H1 (cell line): Measurements from ENCODE around the gene RASGEF1C. TPM values are rescaled to one million over a fixed set of nuclear protein-coding genes. Genes with fewer than 3 reads are reported as not detected.
A peak's percentile ranks its signal among the peaks of the same experiment; 100 is the strongest.

Source experiments
- CTCF ChIA-PET: fragments of 300-600 bp; sonication (Branson Sonifier 250); formaldehyde crosslinking; loops from one replicate; lab custom pipeline; 2021; ENCODE audit not compliant: partially characterized antibody; lab: Charles Lee
- POLR2A ChIA-PET: fragments of 300-600 bp; sonication (Branson Sonifier 250); formaldehyde crosslinking; loops from one replicate; lab custom pipeline; 2021; ENCODE audit warnings: inconsistent platforms; ENCODE audit not compliant: partially characterized antibody; lab: Charles Lee
- DNase-seq, 2 experiments: peaks; one replicate each; pipeline versions ENCODE4 v3.0.0 to v3.0.0-alpha.2; 2010 to 2022; ENCODE audit warnings: low spot score in 2 of 2, low read depth in 1 of 2, mixed read lengths in 1 of 2
- FAIRE-seq: peaks from 2 replicates; lab custom pipeline; 2011; peaks lifted over from hg19 to GRCh38; lab: Jason Lieb, UNC
- H2AFZ ChIP-seq: 2 replicates; pipeline ENCODE4 v1.8.1; 2012; ENCODE audit warnings: low read length, inconsistent platforms
- H2AK5ac ChIP-seq: 2 replicates; pipeline ENCODE4 v1.6.1; 2013; ENCODE audit warnings: low read depth, low read length
- H2BK120ac ChIP-seq: replicated peaks from 2 replicates; pipeline ENCODE3; 2013; ENCODE audit warnings: low read depth, low read length, inconsistent platforms
- H2BK12ac ChIP-seq: 2 replicates; pipeline ENCODE4 v1.6.1; 2013; ENCODE audit warnings: low read depth, low read length
- H2BK15ac ChIP-seq: 2 replicates; pipeline ENCODE4 v1.6.1; 2013; ENCODE audit warnings: low read length
- H2BK20ac ChIP-seq: 2 replicates; pipeline ENCODE4 v1.6.1; 2013; ENCODE audit warnings: low read length
- H2BK5ac ChIP-seq: 2 replicates; pipeline ENCODE4 v1.6.1; 2013; ENCODE audit warnings: low read depth, low read length
- H3K14ac ChIP-seq: 2 replicates; pipeline ENCODE4 v1.6.1; 2013; ENCODE audit warnings: inconsistent platforms; ENCODE audit not compliant: insufficient read length
- H3K18ac ChIP-seq: 2 replicates; pipeline ENCODE4 v1.6.1; 2013; ENCODE audit warnings: low read length; ENCODE audit errors: extremely low read depth
- H3K23ac ChIP-seq: 2 replicates; pipeline ENCODE4 v1.6.1; 2013; ENCODE audit warnings: inconsistent platforms; ENCODE audit not compliant: insufficient read length
- H3K23me2 ChIP-seq: 2 replicates; pipeline ENCODE4 v1.6.1; 2013; ENCODE audit warnings: low read depth, low read length
- H3K27ac ChIP-seq: 2 replicates; pipeline ENCODE4 v1.6.1; 2011; ENCODE audit warnings: low read depth, low read length, inconsistent platforms
- H3K27me3 ChIP-seq, 4 experiments: replicated peaks in 1 of 4; 1 replicate in 1 of 4; 2 replicates in 3 of 4; pipeline versions ENCODE4 v1.6.1 to v1.8.1; 2011 to 2013; ENCODE audit warnings: low read length in 3 of 4, mild to moderate bottlenecking in 3 of 4, inconsistent platforms in 2 of 4, mixed read lengths in 2 of 4, moderate library complexity in 1 of 4; ENCODE audit not compliant: control insufficient read depth in 3 of 4, insufficient read depth in 3 of 4; ENCODE audit errors: extremely low read depth in 1 of 4
- H3K36me3 ChIP-seq, 4 experiments: 2 replicates each; pipeline versions ENCODE4 v1.6.1 to v1.8.1; 2011 to 2013; ENCODE audit warnings: mild to moderate bottlenecking in 4 of 4, low read length in 3 of 4, moderate library complexity in 2 of 4, control low read depth in 1 of 4, inconsistent platforms in 1 of 4; ENCODE audit not compliant: insufficient read depth in 4 of 4, control insufficient read depth in 2 of 4
- H3K4ac ChIP-seq: replicated peaks from 2 replicates; pipeline ENCODE3; 2013; ENCODE audit warnings: low read length, low read depth, mixed read lengths, inconsistent platforms; ENCODE audit not compliant: insufficient read length
- H3K4me1 ChIP-seq, 4 experiments: replicated peaks in 1 of 4; 1 replicate in 1 of 4; 2 replicates in 3 of 4; pipeline versions ENCODE4 v1.6.1 to v1.8.1; 2011 to 2013; ENCODE audit warnings: low read length in 3 of 4, inconsistent platforms in 2 of 4, mixed read lengths in 1 of 4; ENCODE audit not compliant: insufficient read depth in 4 of 4, control insufficient read depth in 3 of 4
- H3K4me2 ChIP-seq, 2 experiments: 2 replicates each; pipeline versions ENCODE4 v1.6.1 to v1.8.1; 2011 to 2013; ENCODE audit warnings: low read depth in 2 of 2, low read length in 2 of 2, control low read depth in 1 of 2, inconsistent platforms in 1 of 2, mild to moderate bottlenecking in 1 of 2; ENCODE audit not compliant: insufficient read depth in 1 of 2
- H3K4me3 ChIP-seq, 4 experiments: fragments of 200-600, 300-600 bp in 1 of 4; sonication (generic), shearing (Covaris generic), sonication (Bioruptor Twin) in 1 of 4; 2 replicates each; pipeline versions ENCODE4 v1.5.1 to v1.8.1; 2011 to 2016; ENCODE audit warnings: low read length in 4 of 4, low read depth in 3 of 4, control low read depth in 2 of 4, inconsistent platforms in 2 of 4, mild to moderate bottlenecking in 2 of 4, mixed read lengths in 1 of 4, moderate library complexity in 1 of 4; ENCODE audit not compliant: insufficient read depth in 2 of 4; ENCODE audit errors: extremely low read depth in 1 of 4
- H3K56ac ChIP-seq: replicated peaks from 2 replicates; pipeline ENCODE3; 2013; ENCODE audit warnings: low read depth, mild to moderate bottlenecking, mixed read lengths, low read length, inconsistent platforms; ENCODE audit not compliant: insufficient read length
- H3K79me1 ChIP-seq: 2 replicates; pipeline ENCODE4 v1.6.1; 2013; ENCODE audit warnings: low read depth, low read length, control low read depth
- H3K79me2 ChIP-seq, 2 experiments: 2 replicates each; pipeline versions ENCODE4 v1.6.1 to v1.8.1; 2012 to 2013; ENCODE audit warnings: low read length in 2 of 2, mild to moderate bottlenecking in 2 of 2, inconsistent platforms in 1 of 2; ENCODE audit not compliant: insufficient read depth in 2 of 2, control insufficient read depth in 1 of 2
- H3K9ac ChIP-seq, 4 experiments: replicated peaks in 1 of 4; 1 replicate in 1 of 4; 2 replicates in 3 of 4; pipeline versions ENCODE4 v1.6.1 to v1.8.1; 2011 to 2013; ENCODE audit warnings: low read depth in 3 of 4, low read length in 3 of 4, control low read depth in 2 of 4, mild to moderate bottlenecking in 2 of 4, moderate library complexity in 2 of 4, inconsistent platforms in 1 of 4; ENCODE audit errors: extremely low read depth in 1 of 4
- H3K9me3 ChIP-seq, 2 experiments: 2 replicates each; pipeline versions ENCODE4 v1.6.1 to v1.8.1; 2012 to 2013; ENCODE audit warnings: mild to moderate bottlenecking in 2 of 2, moderate library complexity in 2 of 2, control low read depth in 1 of 2, inconsistent platforms in 1 of 2, low read depth in 1 of 2, low read length in 1 of 2, mixed read lengths in 1 of 2; ENCODE audit not compliant: insufficient read depth in 2 of 2
- H4K20me1 ChIP-seq, 2 experiments: replicated peaks in 1 of 2; 2 replicates each; pipeline versions ENCODE3 to v1.8.1; 2011 to 2013; ENCODE audit warnings: inconsistent platforms in 2 of 2, low read length in 2 of 2, mild to moderate bottlenecking in 1 of 2; ENCODE audit not compliant: insufficient read depth in 2 of 2, control insufficient read depth in 1 of 2
- H4K5ac ChIP-seq: 2 replicates; pipeline ENCODE4 v1.6.1; 2013; ENCODE audit warnings: low read length, low read depth, mixed read lengths, inconsistent platforms; ENCODE audit not compliant: insufficient read length
- H4K8ac ChIP-seq: 2 replicates; pipeline ENCODE4 v1.8.0; 2013; ENCODE audit warnings: mild to moderate bottlenecking, moderate library complexity, low read length, inconsistent platforms; ENCODE audit not compliant: insufficient read depth; ENCODE audit errors: extremely low read depth
- H4K91ac ChIP-seq: replicated peaks from 2 replicates; pipeline ENCODE3; 2013; ENCODE audit warnings: low read length, mixed read lengths, inconsistent platforms; ENCODE audit not compliant: insufficient read length
- BACH1 ChIP-seq: IDR thresholded peaks from 2 replicates; pipeline ENCODE4 v1.6.1; 2012; ENCODE audit warnings: low read length, improper control_type of control experiment
- E2F6 ChIP-seq: IDR thresholded peaks from 2 replicates; pipeline ENCODE4 v1.6.1; 2012; ENCODE audit warnings: inconsistent platforms
- KDM4A ChIP-seq: IDR thresholded peaks from one replicate; pipeline ENCODE4 v1.7.1; 2012; ENCODE audit warnings: low read depth, mild to moderate bottlenecking, moderate library complexity, low read length, inconsistent platforms; ENCODE audit not compliant: severe bottlenecking
- MAFK ChIP-seq: IDR thresholded peaks from 2 replicates; pipeline ENCODE4 v1.6.1; 2012; ENCODE audit warnings: low read depth, mild to moderate bottlenecking, improper control_type of control experiment, low read length
- MAX ChIP-seq: IDR thresholded peaks from 2 replicates; pipeline ENCODE4 v1.6.1; 2012; ENCODE audit warnings: inconsistent platforms
- YY1 ChIP-seq: IDR thresholded peaks from 2 replicates; pipeline ENCODE4 v1.6.1; 2011; ENCODE audit warnings: low read depth, mild to moderate bottlenecking, low read length
- WGBS, 2 experiments: shearing (Covaris generic) in 1 of 2; methylation state at CpG; one replicate each; pipeline versions ENCODE4 v1.1.6 to v1.1.7; 2013 to 2015; ENCODE audit warnings: low lambda C conversion rate in 2 of 2, mixed read lengths in 2 of 2, inconsistent platforms in 1 of 2, low coverage in 1 of 2, missing lambda C conversion rate in 1 of 2; ENCODE audit not compliant: insufficient replicate concordance in 2 of 2, insufficient coverage in 1 of 2, insufficient read length in 1 of 2; ENCODE audit errors: extremely low coverage in 1 of 2, missing lambda C conversion rate in 1 of 2; 5-methylcytosine and 5-hydroxymethylcytosine counted together
- polyA plus RNA-seq, 7 experiments: library from polyadenylated mRNA; depleted of rRNA in 3 of 7; stranded (reverse) in 5 of 7; unstranded in 2 of 7; fragments of >200 nt in 5 of 7; fragments of 200-250 nt in 2 of 7; gene quantifications; 1 replicate in 5 of 7; 2 replicates in 1 of 7; 4 replicates in 1 of 7; pipeline versions ENCODE4 v1.2.1 to v1.2.3, GENCODE V29; 2011 to 2013; ENCODE audit warnings: missing spikeins in 2 of 7, mixed read lengths in 2 of 7
- total RNA-seq: library from RNA; stranded (reverse); fragmentation: NEBNext Ultra II Directional; extraction: Animal tissue kit (Norgen Biotek cat#: 25700); gene quantifications from 2 replicates; pipeline ENCODE4 v1.2.1, GENCODE V29; 2021

Gene RASGEF1C
- total and polyA plus RNA-seq, 2 of the 8 experiments (the other 6 are each of a cell fraction or from before 2014, with no cell fraction given): 0.26 to 0.61 TPM

- Histone ChIP-seq H3K56ac (no peak overlapping the region), H2BK12ac (no peak overlapping the region), H3K27ac (no peak overlapping the region), H3K4me1 (peaks cover 0 to 8% (median 4%) of the 10 kb centered on the region in 4 experiments; a peak in 4 of 7 replicates), H3K9me3 (no peaks in the 10 kb centered on the region), H4K20me1 (peaks cover 0 to 5% of the 10 kb centered on the region in 2 experiments), H4K5ac (no peak overlapping the region), H3K14ac (no peak overlapping the region), H3K4ac (no peak overlapping the region), H2BK120ac (no peak overlapping the region), H3K4me3 (peak overlapping the region in 1 of 4 experiments; percentile 57; a peak in 2 of 8 replicates), H4K91ac (peak overlapping the region; percentile 3), H3K27me3 (peaks cover 8 to 31% (median 21%) of the 10 kb centered on the region in 4 experiments; a peak in 6 of 7 replicates), H2BK5ac (no peak overlapping the region), H3K79me2 (no peaks in the 10 kb centered on the region), H2BK20ac (no peak overlapping the region), H3K23me2 (peaks cover 4% of the 10 kb centered on the region; the same call in 1 of the 2 replicates), H2BK15ac (peak overlapping the region; percentile 72; the same call in 1 of the 2 replicates), H3K23ac (no peak overlapping the region), H3K18ac (no peak overlapping the region), H3K4me2 (peak overlapping the region; percentile 47 to 71), H3K9ac (no peak overlapping the region), H4K8ac (peak overlapping the region; percentile 76), H2AK5ac (no peak overlapping the region), H3K36me3 (no peaks in the 10 kb centered on the region), H2AFZ (no peak overlapping the region), H3K79me1 (no peaks in the 10 kb centered on the region)
- 30% methylated on average over 19 of the region's 25 CpGs; no CpG with 5 or more reads in 1 of the 2 experiments for WGBS, 2 experiments
- DNase-seq (peak in 1 of 2 experiments; percentile 59), FAIRE-seq (no peak)
- ChIA-PET CTCF (interaction anchor here (0.8 to 6.5 kb wide), 15 partner anchors 10 to 121 kb away, joined by 3 to 61 read pairs (median 3); no protein-coding TSS in a partner anchor), POLR2A (no interaction called here)
- TF ChIP-seq MAX (peak; percentile 23; the same call in 1 of the 2 replicates), BACH1 (no peak), MAFK (no peak), YY1 (no peak), KDM4A (peak; percentile 23), E2F6 (0 out of 2 replicates have a peak, but pooled peaks have one; percentile 51)
Observed at GRCh38 chr5:180207593-180207992, 1.4 kb downstream of the RASGEF1C start.
